ENCODE data around the gene AUTS2. TPM values are rescaled to one million over a fixed set of nuclear protein-coding genes. Genes with fewer than 3 reads are reported as not detected.

The AUTS2 gene
- total RNA-seq, 3 donors from 2014 or later = 31.2 to 67.6 (median 36.5) TPM

- TF ChIP-seq CTCF (IDR thresholded peaks at IDR 0.05) = no peak
- DNase-seq (no peak), ATAC-seq (no peak)
- Histone ChIP-seq H3K9me3 (no peaks in the 10 kb centered on the region), H3K36me3 (ENCODE audit: low read depth) (no peaks in the 10 kb centered on the region), H3K4me3 (no peak overlapping the region), H3K4me1 (ENCODE audit: low read depth) (no peaks in the 10 kb centered on the region)
- intact Hi-C loops (cut with DNase I, micrococcal nuclease) = no loop called here
These were observed 14.7 kb downstream of the AUTS2 start for GRCh38 chr7:69612981-69613380.

GRCh38 chr7:69613846-69614245, 15.6 kb downstream of the AUTS2 start:
- Histone ChIP-seq H3K9me3 (no peaks in the 10 kb centered on the region), H3K36me3 (ENCODE audit: low read depth) (no peaks in the 10 kb centered on the region), H3K4me1 (ENCODE audit: low read depth) (no peaks in the 10 kb centered on the region), H3K4me3 (no peak overlapping the region)
- intact Hi-C loops (cut with DNase I, micrococcal nuclease) = no loop called here
- no peak for ATAC-seq
- no peak for TF ChIP-seq CTCF (IDR thresholded peaks at IDR 0.05)
- DNase-seq = no peak

- DNase-seq (no peak), ATAC-seq (no peak)
- Histone ChIP-seq H3K9me3 (no peaks in the 10 kb centered on the region), H3K36me3 (ENCODE audit: low read depth) (no peaks in the 10 kb centered on the region), H3K4me3 (no peak overlapping the region), H3K4me1 (ENCODE audit: low read depth) (no peaks in the 10 kb centered on the region)
- no peak for TF ChIP-seq CTCF (IDR thresholded peaks at IDR 0.05)
- intact Hi-C loops (cut with DNase I, micrococcal nuclease) = no loop called here
These were observed 17.4 kb downstream of the AUTS2 start for GRCh38 chr7:69615685-69616084.

- ATAC-seq (no peak), DNase-seq (no peak)
- no peaks in the 10 kb centered on the region for H3K4me1 ChIP-seq (ENCODE audit: low read depth)
- H3K9me3 ChIP-seq = no peaks in the 10 kb centered on the region
- intact Hi-C loops (cut with DNase I, micrococcal nuclease) = no loop called here
- H3K36me3 ChIP-seq (ENCODE audit: low read depth) = no peaks in the 10 kb centered on the region
- H3K4me3 ChIP-seq = no peak overlapping the region
- no peak for TF ChIP-seq CTCF (IDR thresholded peaks at IDR 0.05)
These were observed 19.1 kb downstream of the AUTS2 start for GRCh38 chr7:69617364-69617763.

- TF ChIP-seq CTCF (IDR thresholded peaks at IDR 0.05) = no peak
- DNase-seq (no peak), ATAC-seq (no peak)
- H3K9me3 ChIP-seq = no peaks in the 10 kb centered on the region
- H3K4me1 ChIP-seq (ENCODE audit: low read depth) = no peaks in the 10 kb centered on the region
- no peak overlapping the region for H3K4me3 ChIP-seq
- no peaks in the 10 kb centered on the region for H3K36me3 ChIP-seq (ENCODE audit: low read depth)
- intact Hi-C loops (cut with DNase I, micrococcal nuclease) = no loop called here
These were observed 20.8 kb downstream of the AUTS2 start for GRCh38 chr7:69619054-69619453.

- Histone ChIP-seq H3K36me3 (ENCODE audit: low read depth) (no peaks in the 10 kb centered on the region), H3K4me1 (ENCODE audit: low read depth) (no peaks in the 10 kb centered on the region), H3K9me3 (no peaks in the 10 kb centered on the region), H3K4me3 (no peak overlapping the region)
- ATAC-seq (no peak), DNase-seq (no peak)
- TF ChIP-seq CTCF (IDR thresholded peaks at IDR 0.05) = no peak
- intact Hi-C loops (cut with DNase I, micrococcal nuclease) = no loop called here
These were observed 21.4 kb downstream of the AUTS2 start for GRCh38 chr7:69619635-69620034.
